Nephron (organoid): Measurements from ENCODE around the gene MYOF.

Source experiments
- H3K27ac Mint-ChIP-seq, 3 experiments: 2 replicates each; pipeline ENCODE4 v1.8.0; 2020; ENCODE audit warnings: mixed read lengths in 3 of 3, mild to moderate bottlenecking in 2 of 3, moderate library complexity in 1 of 3
- H3K27me3 Mint-ChIP-seq: 2 replicates; pipeline ENCODE4 v1.8.0; 2021; ENCODE audit warnings: low read depth, mild to moderate bottlenecking, moderate library complexity, mixed read lengths
- H3K36me3 Mint-ChIP-seq: 2 replicates; pipeline ENCODE4 v1.8.0; 2020; ENCODE audit warnings: low read depth, mixed read lengths
- H3K4me1 Mint-ChIP-seq: 2 replicates; pipeline ENCODE4 v1.8.0; 2020; ENCODE audit warnings: mixed read lengths
- H3K4me3 Mint-ChIP-seq, 3 experiments: 2 replicates each; pipeline ENCODE4 v1.8.0; 2020; ENCODE audit warnings: mild to moderate bottlenecking in 3 of 3, mixed read lengths in 3 of 3, moderate library complexity in 2 of 3
- H3K9me3 Mint-ChIP-seq: 2 replicates; pipeline ENCODE4 v1.8.0; 2020; ENCODE audit warnings: mixed read lengths
- TF ChIP-seq, protein P1 (sequence below), 3 experiments: fragments of 200-600 bp; sonication (generic); IDR thresholded peaks; one replicate each; pipeline ENCODE4 v1.5.0; 2021; ENCODE audit warnings: antibody characterized with exemption in 3 of 3; ENCODE audit not compliant: unreplicated experiment in 3 of 3

Gene MYOF

DNA sequence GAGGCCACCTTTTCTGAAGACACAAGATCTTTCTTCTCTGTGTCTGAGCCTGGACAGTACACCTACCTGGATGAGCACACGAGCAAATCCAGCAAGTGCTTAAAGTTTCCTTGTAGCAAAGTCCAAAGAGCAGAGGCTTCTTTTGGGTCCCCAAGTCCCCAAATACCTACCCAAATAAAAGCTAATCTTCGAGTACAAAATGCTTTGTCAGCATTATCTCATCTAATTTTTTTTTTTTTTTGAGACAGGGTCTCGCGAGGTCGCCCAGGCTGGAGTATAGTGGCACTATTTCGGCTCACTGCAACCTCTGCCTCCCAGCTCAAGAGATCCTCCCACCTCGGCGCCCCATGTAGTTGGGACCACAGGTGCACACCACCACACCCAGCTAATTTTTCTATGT lies 24.6 kb downstream of the MYOF start:
- peak overlapping the region; percentile 43 to 99 (median 86) for H3K27ac Mint-ChIP-seq
- no peak overlapping the region for H3K4me3 Mint-ChIP-seq
- TF ChIP-seq, protein P1, sequence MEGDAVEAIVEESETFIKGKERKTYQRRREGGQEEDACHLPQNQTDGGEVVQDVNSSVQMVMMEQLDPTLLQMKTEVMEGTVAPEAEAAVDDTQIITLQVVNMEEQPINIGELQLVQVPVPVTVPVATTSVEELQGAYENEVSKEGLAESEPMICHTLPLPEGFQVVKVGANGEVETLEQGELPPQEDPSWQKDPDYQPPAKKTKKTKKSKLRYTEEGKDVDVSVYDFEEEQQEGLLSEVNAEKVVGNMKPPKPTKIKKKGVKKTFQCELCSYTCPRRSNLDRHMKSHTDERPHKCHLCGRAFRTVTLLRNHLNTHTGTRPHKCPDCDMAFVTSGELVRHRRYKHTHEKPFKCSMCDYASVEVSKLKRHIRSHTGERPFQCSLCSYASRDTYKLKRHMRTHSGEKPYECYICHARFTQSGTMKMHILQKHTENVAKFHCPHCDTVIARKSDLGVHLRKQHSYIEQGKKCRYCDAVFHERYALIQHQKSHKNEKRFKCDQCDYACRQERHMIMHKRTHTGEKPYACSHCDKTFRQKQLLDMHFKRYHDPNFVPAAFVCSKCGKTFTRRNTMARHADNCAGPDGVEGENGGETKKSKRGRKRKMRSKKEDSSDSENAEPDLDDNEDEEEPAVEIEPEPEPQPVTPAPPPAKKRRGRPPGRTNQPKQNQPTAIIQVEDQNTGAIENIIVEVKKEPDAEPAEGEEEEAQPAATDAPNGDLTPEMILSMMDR (IDR thresholded peaks at IDR 0.05; ENCODE audit: unreplicated experiment in 3 of 3), result no peak
- H3K9me3 Mint-ChIP-seq, result no peaks in the 10 kb centered on the region
- no peaks in the 10 kb centered on the region for H3K27me3 Mint-ChIP-seq
- peaks cover 13% of the 10 kb centered on the region for H3K36me3 Mint-ChIP-seq
- H3K4me1 Mint-ChIP-seq, result peaks cover 40% of the 10 kb centered on the region

GRCh38 chr10:93456480-93456879 lies 25.7 kb downstream of the MYOF start:
- no peak overlapping the region for H3K4me3 Mint-ChIP-seq
- H3K4me1 Mint-ChIP-seq, result peaks cover 36% of the 10 kb centered on the region
- no peaks in the 10 kb centered on the region for H3K27me3 Mint-ChIP-seq
- no peaks in the 10 kb centered on the region for H3K9me3 Mint-ChIP-seq
- peak overlapping the region; percentile 37 to 99 (median 43) for H3K27ac Mint-ChIP-seq
- peaks cover 19% of the 10 kb centered on the region for H3K36me3 Mint-ChIP-seq
- TF ChIP-seq, protein P1 (IDR thresholded peaks at IDR 0.05; ENCODE audit: unreplicated experiment in 3 of 3), result no peak

DNA sequence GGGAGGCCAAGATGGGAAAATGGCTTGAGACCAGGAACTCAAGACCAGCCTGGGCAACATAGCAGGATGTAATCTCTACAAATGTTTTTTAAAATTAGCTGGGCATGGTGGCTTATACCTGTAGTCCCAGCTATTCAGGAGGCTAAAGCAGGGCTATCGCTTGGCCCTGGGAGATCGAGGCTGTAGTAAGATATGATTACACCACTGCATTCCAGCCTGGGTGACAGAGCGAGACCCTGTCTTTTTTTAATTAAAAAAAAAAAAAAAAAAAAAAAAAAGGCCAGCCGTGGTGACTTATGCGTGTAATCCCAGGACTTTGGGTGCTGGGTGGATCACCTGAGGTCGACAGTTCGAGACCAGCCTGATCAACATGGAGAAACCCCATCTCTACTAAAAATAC lies 27.4 kb downstream of the MYOF start:
- H3K36me3 Mint-ChIP-seq, result peaks cover 19% of the 10 kb centered on the region
- no peak overlapping the region for H3K27ac Mint-ChIP-seq
- H3K9me3 Mint-ChIP-seq, result no peaks in the 10 kb centered on the region
- peaks cover 28% of the 10 kb centered on the region for H3K4me1 Mint-ChIP-seq
- TF ChIP-seq, protein P1 (IDR thresholded peaks at IDR 0.05; ENCODE audit: unreplicated experiment in 3 of 3), result no peak
- no peaks in the 10 kb centered on the region for H3K27me3 Mint-ChIP-seq
- H3K4me3 Mint-ChIP-seq, result no peak overlapping the region

DNA sequence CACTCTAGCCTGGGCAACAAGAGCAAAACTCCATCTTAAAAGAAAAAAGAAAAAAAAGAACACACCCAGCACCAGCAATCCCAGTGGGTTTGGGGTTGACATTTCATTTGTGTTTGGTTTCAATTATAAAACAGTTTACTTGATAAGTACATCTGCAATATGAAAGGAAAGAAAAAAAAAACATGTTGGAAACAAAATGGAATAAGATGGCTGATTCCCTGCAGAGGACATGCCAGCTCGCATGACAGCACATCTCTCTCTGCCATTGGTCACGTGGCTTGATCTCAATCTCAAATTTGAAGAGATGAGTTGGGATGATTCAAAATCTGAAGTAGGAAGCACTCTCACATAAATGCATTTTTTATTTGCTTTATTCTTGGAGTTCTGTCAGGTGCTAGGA lies 28.0 kb downstream of the MYOF start:
- Mint-ChIP-seq H3K4me3 (no peak overlapping the region), H3K9me3 (no peaks in the 10 kb centered on the region), H3K4me1 (peaks cover 22% of the 10 kb centered on the region), H3K27ac (no peak overlapping the region), H3K36me3 (peaks cover 17% of the 10 kb centered on the region), H3K27me3 (no peaks in the 10 kb centered on the region)
- TF ChIP-seq, protein P1 (IDR thresholded peaks at IDR 0.05; ENCODE audit: unreplicated experiment in 3 of 3), result no peak

GRCh38 chr10:93452143-93452542 lies 30.0 kb downstream of the MYOF start:
- Mint-ChIP-seq H3K27me3 (no peaks in the 10 kb centered on the region), H3K4me1 (peaks cover 21% of the 10 kb centered on the region), H3K27ac (peak overlapping the region in 2 of 3 experiments; percentile 33 to 72), H3K9me3 (no peaks in the 10 kb centered on the region), H3K36me3 (peaks cover 17% of the 10 kb centered on the region), H3K4me3 (no peak overlapping the region)
- TF ChIP-seq, protein P1 (IDR thresholded peaks at IDR 0.05; ENCODE audit: unreplicated experiment in 3 of 3), result no peak

- peak overlapping the region in 1 of 3 experiments; percentile 72 for H3K27ac Mint-ChIP-seq
- no peaks in the 10 kb centered on the region for H3K9me3 Mint-ChIP-seq
- peaks cover 18% of the 10 kb centered on the region for H3K4me1 Mint-ChIP-seq
- H3K27me3 Mint-ChIP-seq, result no peaks in the 10 kb centered on the region
- H3K36me3 Mint-ChIP-seq, result peaks cover 14% of the 10 kb centered on the region
- H3K4me3 Mint-ChIP-seq, result no peak overlapping the region
- TF ChIP-seq, protein P1 (IDR thresholded peaks at IDR 0.05; ENCODE audit: unreplicated experiment in 3 of 3), result no peak
Measured at GRCh38 chr10:93451244-93451947, 30.7 kb downstream of the MYOF start.
